GM12878 (cell line): ENCODE results near the gene TMEM50A. TPM values are rescaled to one million over a fixed set of nuclear protein-coding genes. Genes with fewer than 3 reads are reported as not detected.

Source experiments
- ATAC-seq: fragments of 200-7000 bp; cut with Tn5 transposase; 3 replicates; pipeline ENCODE4 v1.9.1; 2020; ENCODE audit warnings: mild to moderate bottlenecking, moderate library complexity
- BruUV-seq: library from RNA; stranded (reverse); fragments of 400-500 nt; replicated peaks from 2 replicates; lab custom pipeline; 2021; lab: Mats Ljungman, UMichigan
- CTCF ChIA-PET: fragments of 300-600 bp; sonication (Branson Sonifier 250); formaldehyde crosslinking; extraction: SDS; loops from one replicate; lab custom pipeline; 2021; ENCODE audit warnings: inconsistent platforms; lab: Yijun Ruan, JAX
- POLR2A ChIA-PET: fragments of 350-600 bp; formaldehyde crosslinking; extraction: SDS; loops from one replicate; lab custom pipeline; 2021; ENCODE audit warnings: inconsistent platforms; lab: Charles Lee
- RAD21 ChIA-PET: fragments of 300-600 bp; sonication (Branson Sonifier 250); formaldehyde crosslinking; loops from one replicate; lab custom pipeline; 2023; ENCODE audit warnings: antibody characterized with exemption; ENCODE audit not compliant: unreplicated experiment; lab: Charles Lee
- SMC1A ChIA-PET: fragments of 300-600 bp; sonication (Branson Sonifier 250); formaldehyde crosslinking; loops from one replicate; lab custom pipeline; 2023; ENCODE audit not compliant: unreplicated experiment, uncharacterized antibody; lab: Charles Lee
- DNase-seq: peaks from one replicate; pipeline ENCODE4 v3.0.0-alpha.2; 2011; ENCODE audit warnings: low read depth, low spot score
- FAIRE-seq: peaks from 3 replicates; lab custom pipeline; 2011; peaks lifted over from hg19 to GRCh38; lab: Jason Lieb, UNC
- H2AFZ ChIP-seq: 2 replicates; pipeline ENCODE4 v1.6.0; 2011; ENCODE audit warnings: low read depth, low read length, control low read depth; ENCODE audit not compliant: control insufficient read depth
- H3K27ac ChIP-seq: 2 replicates; pipeline ENCODE4 v1.5.1; 2011; ENCODE audit warnings: control low read depth; ENCODE audit not compliant: control insufficient read depth, insufficient read depth
- H3K27me3 ChIP-seq, 2 experiments: replicated peaks in 1 of 2; 2 replicates each; pipeline versions ENCODE4 v1.6.0 to v1.6.1; 2011; ENCODE audit warnings: low read length in 1 of 2; ENCODE audit not compliant: control insufficient read depth in 2 of 2, insufficient read depth in 2 of 2
- H3K36me3 ChIP-seq, 2 experiments: 2 replicates each; pipeline ENCODE4 v1.5.1; 2011; ENCODE audit warnings: low read length in 1 of 2; ENCODE audit not compliant: control insufficient read depth in 2 of 2, insufficient read depth in 2 of 2
- H3K4me1 ChIP-seq: 2 replicates; pipeline ENCODE4 v1.6.1; 2011; ENCODE audit warnings: mild to moderate bottlenecking, low read length, moderate library complexity, mixed read lengths; ENCODE audit not compliant: control insufficient read depth, insufficient read depth
- H3K4me2 ChIP-seq: 2 replicates; pipeline ENCODE4 v1.6.0; 2011; ENCODE audit warnings: control low read depth; ENCODE audit not compliant: control insufficient read depth, insufficient read depth
- H3K4me3 ChIP-seq: fragments of 200-600 bp; sonication (generic); 2 replicates; pipeline ENCODE4 v1.5.1; 2016
- H3K79me2 ChIP-seq: 2 replicates; pipeline ENCODE4 v1.6.0; 2011; ENCODE audit warnings: low read length; ENCODE audit not compliant: control insufficient read depth, insufficient read depth
- H3K9ac ChIP-seq: 2 replicates; pipeline ENCODE4 v1.8.0; 2011; ENCODE audit warnings: low read length, control low read depth, mixed read lengths; ENCODE audit not compliant: control insufficient read depth, insufficient read depth
- H3K9me3 ChIP-seq: replicated peaks from 3 replicates; pipeline ENCODE4 v1.5.1; 2011; ENCODE audit warnings: mild to moderate bottlenecking, low read length; ENCODE audit not compliant: control insufficient read depth, insufficient read depth
- H4K20me1 ChIP-seq: 2 replicates; pipeline ENCODE4 v1.6.0; 2011; ENCODE audit not compliant: control insufficient read depth, insufficient read depth
- CEBPZ ChIP-seq: fragments of 150-350 bp; IDR thresholded peaks from 2 replicates; pipeline ENCODE4 v1.6.1; 2016; ENCODE audit warnings: low read depth, low read length
- CHD1 ChIP-seq: IDR thresholded peaks from 2 replicates; pipeline ENCODE4 v1.6.1; 2012; ENCODE audit warnings: low read depth, low read length, improper control_type of control experiment
- EP300 ChIP-seq, 2 experiments: fragments of 150-350 bp in 1 of 2; IDR thresholded peaks; 2 replicates each; pipeline ENCODE4 v1.6.1; 2011 to 2012; ENCODE audit warnings: low read depth in 2 of 2, low read length in 2 of 2, borderline replicate concordance in 1 of 2, improper control_type of control experiment in 1 of 2, inconsistent platforms in 1 of 2; ENCODE audit not compliant: control insufficient read depth in 1 of 2
- ESRRA ChIP-seq: IDR thresholded peaks from 2 replicates; pipeline ENCODE4 v1.6.1; 2012; ENCODE audit warnings: mild to moderate bottlenecking, low read length, improper control_type of control experiment
- FOS ChIP-seq: IDR thresholded peaks from 3 replicates; pipeline ENCODE4 v1.6.1; 2011; ENCODE audit warnings: borderline replicate concordance; ENCODE audit not compliant: insufficient read length; ENCODE audit errors: extremely low read depth
- MLLT1 ChIP-seq: fragments of 450-650 bp; IDR thresholded peaks from 2 replicates; pipeline ENCODE4 v1.6.1; 2016; ENCODE audit warnings: mild to moderate bottlenecking
- MYC ChIP-seq: IDR thresholded peaks from 2 replicates; pipeline ENCODE4 v1.6.1; 2011; ENCODE audit warnings: mild to moderate bottlenecking, low read length, moderate library complexity, inconsistent platforms; ENCODE audit not compliant: insufficient read depth, insufficient replicate concordance, insufficient read length, severe bottlenecking
- NFIC ChIP-seq: IDR thresholded peaks from 2 replicates; pipeline ENCODE4 v1.6.1; 2012; ENCODE audit warnings: low read depth, mild to moderate bottlenecking, inconsistent platforms, low read length, moderate library complexity
- NRF1 ChIP-seq: conservative IDR thresholded peaks from 2 replicates; pipeline ENCODE4 v1.6.1; 2011; ENCODE audit warnings: mild to moderate bottlenecking, low read depth, low read length, improper control_type of control experiment
- PAX5 ChIP-seq: IDR thresholded peaks from 2 replicates; pipeline ENCODE4 v1.6.1; 2011; ENCODE audit warnings: low read depth, low read length, borderline replicate concordance
- PML ChIP-seq: IDR thresholded peaks from 2 replicates; pipeline ENCODE4 v1.6.1; 2012; ENCODE audit warnings: low read length, inconsistent platforms
- RAD51 ChIP-seq: fragments of 450-650 bp; IDR thresholded peaks from 2 replicates; pipeline ENCODE4 v1.6.1; 2016; ENCODE audit warnings: moderate library complexity, mild to moderate bottlenecking, inconsistent platforms
- SIN3A ChIP-seq: IDR thresholded peaks from 2 replicates; pipeline ENCODE4 v1.6.1; 2012; ENCODE audit warnings: low read depth, low read length, improper control_type of control experiment
- SREBF2 ChIP-seq: IDR thresholded peaks from 2 replicates; pipeline ENCODE4 v1.6.1; 2012; ENCODE audit warnings: mild to moderate bottlenecking, low read length
- STAT3 ChIP-seq: IDR thresholded peaks from 2 replicates; pipeline ENCODE4 v1.6.1; 2011; ENCODE audit warnings: low read depth, low read length, improper control_type of control experiment
- SUPT20H ChIP-seq: IDR thresholded peaks from 2 replicates; pipeline ENCODE4 v1.6.1; 2011; ENCODE audit warnings: low read depth, mild to moderate bottlenecking, low read length, moderate library complexity, borderline replicate concordance; ENCODE audit not compliant: control insufficient read depth
- in situ Hi-C: fragments of 300-500 bp; cut with MboI; formaldehyde crosslinking; loops from 9 replicates; pipeline ENCODE4 v1.14.3; 2018; ENCODE audit warnings: mixed read lengths
- intact Hi-C: fragments of 100-400 bp; cut with micrococcal nuclease; formaldehyde crosslinking; loops from one replicate; pipeline ENCODE4 v1.14.2; 2022; ENCODE audit not compliant: unreplicated experiment
- polyA plus RNA-seq, 11 experiments: library from polyadenylated mRNA; depleted of rRNA in 4 of 11; unstranded in 6 of 11; stranded (reverse) in 5 of 11; fragments of >200 nt; fragmentation: Nextera tagmentation in 4 of 11; fragmentation: Illumina TruSeq in 1 of 11; extraction: Ambion mirVana in 4 of 11; extraction: Trizol in 1 of 11; gene quantifications; 1 replicate in 1 of 11; 2 replicates in 10 of 11; pipeline versions ENCODE4 v1.2.1 to v1.2.3, GENCODE V29; 2011 to 2016; ENCODE audit warnings: inconsistent platforms in 2 of 11, missing spikeins in 2 of 11, low read depth in 1 of 11
- total RNA-seq, 4 experiments: library from RNA; depleted of rRNA in 3 of 4; stranded (reverse); fragments of >200 nt in 3 of 4; fragmentation: Illumina TruSeq in 1 of 4; extraction: Trizol in 1 of 4; gene quantifications; 2 replicates each; pipeline versions ENCODE4 v1.2.1 to v1.2.3, GENCODE V29; 2013 to 2021
- TF ChIP-seq, protein P1 (sequence below): IDR thresholded peaks from 2 replicates; pipeline ENCODE4 v1.6.1; 2011; ENCODE audit warnings: mild to moderate bottlenecking, low read depth, low read length, moderate library complexity; ENCODE audit not compliant: insufficient replicate concordance

The TMEM50A gene
- total and polyA plus RNA-seq, 10 of the 15 experiments (the other 5 are each of a cell fraction or from before 2014, with no cell fraction given), result 23.5 to 148 (median 85.5) TPM

DNA sequence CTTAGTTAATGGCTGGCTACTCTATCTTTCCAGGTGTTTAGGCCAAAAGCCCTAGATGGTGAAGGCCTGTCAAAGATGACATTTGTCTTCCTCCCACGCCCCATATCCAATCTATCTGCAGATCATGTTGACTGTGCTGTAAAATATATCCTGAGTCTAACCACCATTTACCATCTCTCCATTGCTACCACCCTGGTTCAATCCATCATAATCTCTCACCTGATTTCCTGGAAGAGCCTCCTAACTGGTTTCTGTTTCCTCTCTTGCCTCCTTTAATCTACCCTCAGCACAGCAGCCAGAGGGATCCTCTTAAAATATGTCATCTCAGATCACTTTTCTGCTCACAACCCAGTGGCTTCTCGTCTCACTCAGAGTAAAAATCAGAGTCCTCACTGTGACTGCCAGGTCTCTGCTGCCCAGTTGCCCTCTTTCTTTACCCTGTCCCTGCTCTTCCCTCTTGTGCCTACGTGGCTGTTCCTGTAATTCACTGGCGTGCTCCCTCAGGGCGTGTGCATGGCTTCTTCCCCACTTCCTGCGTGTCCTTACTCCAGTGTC, 17.8 kb downstream of the TMEM50A start (continued):
- TF ChIP-seq MLLT1 (no peak), ESRRA (no peak), NRF1 (no peak)

- Histone ChIP-seq H3K4me1 (no peaks in the 10 kb centered on the region), H3K9ac (no peak overlapping the region), H3K36me3 (peaks cover 8 to 12% of the 10 kb centered on the region in 2 experiments), H3K9me3 (no peaks in the 10 kb centered on the region), H3K27ac (no peak overlapping the region), H3K79me2 (no peaks in the 10 kb centered on the region), H3K4me2 (no peak overlapping the region), H2AFZ (no peak overlapping the region), H3K27me3 (no peaks in the 10 kb centered on the region), H3K4me3 (no peak overlapping the region), H4K20me1 (no peaks in the 10 kb centered on the region)
- ChIA-PET POLR2A (interaction anchor here (0.9 kb wide), 1 partner anchor 9 kb away, joined by 4 read pairs; no protein-coding TSS in a partner anchor), RAD21 (no interaction called here), SMC1A (no interaction called here), CTCF (no interaction called here)
- no peak for FAIRE-seq
- DNase-seq, result no peak
- ATAC-seq, result no peak
- BruUV-seq, result no TSS peak
- intact Hi-C loops (no loop called here), in situ Hi-C loops (no loop called here)
- TF ChIP-seq MYC (no peak), FOS (no peak), EP300 (IDR thresholded peaks at IDR 0.05; ENCODE audit: borderline replicate concordance in 1 of 2, control insufficient read depth in 1 of 2, low read depth in 2 of 2, low read length in 2 of 2) (no peak), RAD51 (no peak), PAX5 (no peak), NFIC (no peak), SIN3A (no peak), STAT3 (no peak), SREBF2 (no peak), PML (no peak), ESRRA (no peak), CHD1 (no peak), CEBPZ (no peak), SUPT20H (no peak)
- TF ChIP-seq, protein P1, sequence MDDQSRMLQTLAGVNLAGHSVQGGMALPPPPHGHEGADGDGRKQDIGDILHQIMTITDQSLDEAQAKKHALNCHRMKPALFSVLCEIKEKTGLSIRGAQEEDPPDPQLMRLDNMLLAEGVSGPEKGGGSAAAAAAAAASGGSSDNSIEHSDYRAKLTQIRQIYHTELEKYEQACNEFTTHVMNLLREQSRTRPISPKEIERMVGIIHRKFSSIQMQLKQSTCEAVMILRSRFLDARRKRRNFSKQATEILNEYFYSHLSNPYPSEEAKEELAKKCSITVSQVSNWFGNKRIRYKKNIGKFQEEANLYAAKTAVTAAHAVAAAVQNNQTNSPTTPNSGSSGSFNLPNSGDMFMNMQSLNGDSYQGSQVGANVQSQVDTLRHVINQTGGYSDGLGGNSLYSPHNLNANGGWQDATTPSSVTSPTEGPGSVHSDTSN, result no peak
Measured at GRCh38 chr1:25356441-25356840, 18.3 kb downstream of the TMEM50A start.
